Hepatocyte (in vitro differentiated cells): ENCODE results near the gene KLHL36. TPM values are rescaled to one million over a fixed set of nuclear protein-coding genes. Genes with fewer than 3 reads are reported as not detected.

Experiments
- DNase-seq: peaks from one replicate; pipeline ENCODE4 v3.0.0-alpha.2; 2016; ENCODE audit warnings: low spot score
- H2AFZ ChIP-seq: fragments of 200-600 bp; sonication (generic); 2 replicates; pipeline ENCODE4 v1.6.0; 2016; ENCODE audit warnings: antibody characterized with exemption, mild to moderate bottlenecking
- H3K27ac ChIP-seq: fragments of 200-600 bp; sonication (generic); 2 replicates; pipeline ENCODE4 v1.5.1; 2016; ENCODE audit warnings: mild to moderate bottlenecking
- H3K27me3 ChIP-seq: fragments of 200-600 bp; sonication (generic); 2 replicates; pipeline ENCODE4 v1.6.1; 2016
- H3K36me3 ChIP-seq: fragments of 200-600 bp; sonication (generic); replicated peaks from 2 replicates; pipeline ENCODE4 v1.5.1; 2016; ENCODE audit warnings: low read depth; ENCODE audit not compliant: insufficient read depth
- H3K4me1 ChIP-seq: fragments of 200-600 bp; sonication (generic); 2 replicates; pipeline ENCODE4 v1.5.1; 2016; ENCODE audit warnings: mild to moderate bottlenecking, moderate library complexity; ENCODE audit not compliant: insufficient read depth
- H3K4me2 ChIP-seq: fragments of 200-600 bp; sonication (generic); 2 replicates; pipeline ENCODE4 v1.6.0; 2016
- H3K4me3 ChIP-seq: fragments of 200-600 bp; sonication (generic); 2 replicates; pipeline ENCODE4 v1.5.1; 2016; ENCODE audit warnings: mild to moderate bottlenecking
- H3K79me2 ChIP-seq: fragments of 200-600 bp; sonication (generic); 2 replicates; pipeline ENCODE4 v1.6.0; 2017; ENCODE audit warnings: mild to moderate bottlenecking
- H3K9me2 ChIP-seq: fragments of 200-600 bp; sonication (generic); replicated peaks from 2 replicates; pipeline ENCODE4 v1.6.0; 2017; ENCODE audit warnings: mild to moderate bottlenecking; ENCODE audit not compliant: insufficient read depth
- H3K9me3 ChIP-seq: fragments of 200-600 bp; sonication (generic); 2 replicates; pipeline ENCODE4 v1.5.1; 2016; ENCODE audit warnings: low read depth, mild to moderate bottlenecking
- H4K20me1 ChIP-seq: fragments of 200-600 bp; sonication (generic); 2 replicates; pipeline ENCODE4 v1.6.0; 2016; ENCODE audit warnings: mild to moderate bottlenecking; ENCODE audit not compliant: insufficient read depth, poor library complexity, severe bottlenecking
- CTCF ChIP-seq: fragments of 200-600 bp; sonication (generic); IDR thresholded peaks from 2 replicates; pipeline ENCODE4 v1.5.1; 2016; ENCODE audit warnings: antibody characterized with exemption, mild to moderate bottlenecking; ENCODE audit not compliant: poor library complexity
- EZH2 ChIP-seq: fragments of 200-600 bp; sonication (generic); IDR thresholded peaks from 2 replicates; pipeline ENCODE4 v1.6.1; 2016; ENCODE audit warnings: antibody characterized with exemption, mild to moderate bottlenecking, borderline replicate concordance
- EZH2phosphoT487 ChIP-seq: fragments of 200-600 bp; sonication (generic); IDR thresholded peaks from one replicate; pipeline ENCODE4 v1.6.1; 2018; ENCODE audit warnings: antibody characterized with exemption, mild to moderate bottlenecking, low read depth, moderate library complexity; ENCODE audit not compliant: unreplicated experiment, severe bottlenecking
- WGBS: methylation state at CpG from one replicate; pipeline ENCODE4 v1.1.6; 2016; ENCODE audit warnings: low lambda C conversion rate; ENCODE audit errors: missing lambda C conversion rate; 5-methylcytosine and 5-hydroxymethylcytosine counted together
- polyA plus RNA-seq: library from polyadenylated mRNA; unstranded; fragments of >200 nt; fragmentation: Nextera tagmentation; extraction: Ambion mirVana; gene quantifications from 2 replicates; pipeline ENCODE4 v1.2.1, GENCODE V29; 2016
- total RNA-seq: library from RNA; depleted of rRNA; stranded (reverse); fragments of >200 nt; gene quantifications from 2 replicates; pipeline ENCODE4 v1.2.3, GENCODE V29; 2014

Gene KLHL36
- total and polyA plus RNA-seq, 2 experiments from 2014 or later, result 24.4 to 50.5 TPM

GRCh38 chr16:84650062-84650991 lies 2.0 kb downstream of the KLHL36 start:
- Histone ChIP-seq H3K36me3 (no peaks in the 10 kb centered on the region), H2AFZ (no peak overlapping the region), H3K79me2 (peaks cover 22% of the 10 kb centered on the region), H3K9me2 (no peaks in the 10 kb centered on the region), H3K4me2 (peak overlapping the region; percentile 98), H3K9me3 (no peaks in the 10 kb centered on the region), H3K27ac (no peak overlapping the region), H3K27me3 (no peaks in the 10 kb centered on the region), H3K4me3 (no peak overlapping the region), H4K20me1 (peaks cover 6% of the 10 kb centered on the region), H3K4me1 (peaks cover 16% of the 10 kb centered on the region)
- 85% methylated on average over 20 of the region's 20 CpGs for whole genome bisulfite sequencing
- TF ChIP-seq EZH2phosphoT487 (no peak), EZH2 (no peak), CTCF (no peak)
- DNase-seq, result peak; percentile 27

GRCh38 chr16:84652566-84652965 lies 4.3 kb downstream of the KLHL36 start:
- no peak overlapping the region for H3K27ac ChIP-seq
- TF ChIP-seq CTCF (no peak), EZH2 (no peak), EZH2phosphoT487 (no peak)
- H3K9me2 ChIP-seq, result no peaks in the 10 kb centered on the region
- H2AFZ ChIP-seq, result no peak overlapping the region
- peaks cover 26% of the 10 kb centered on the region for H3K79me2 ChIP-seq
- no peaks in the 10 kb centered on the region for H3K9me3 ChIP-seq
- peaks cover 6% of the 10 kb centered on the region for H4K20me1 ChIP-seq
- H3K27me3 ChIP-seq, result no peaks in the 10 kb centered on the region
- H3K36me3 ChIP-seq, result no peaks in the 10 kb centered on the region
- H3K4me1 ChIP-seq, result peaks cover 16% of the 10 kb centered on the region
- H3K4me3 ChIP-seq, result no peak overlapping the region
- H3K4me2 ChIP-seq, result no peak overlapping the region
- 98% methylated on average over 7 of the region's 7 CpGs for whole genome bisulfite sequencing
- DNase-seq, result no peak

- Histone ChIP-seq H4K20me1 (peaks cover 6% of the 10 kb centered on the region), H3K9me2 (no peaks in the 10 kb centered on the region), H3K36me3 (no peaks in the 10 kb centered on the region), H2AFZ (no peak overlapping the region), H3K27me3 (no peaks in the 10 kb centered on the region), H3K4me1 (peaks cover 11% of the 10 kb centered on the region), H3K9me3 (no peaks in the 10 kb centered on the region), H3K4me2 (no peak overlapping the region), H3K79me2 (peaks cover 21% of the 10 kb centered on the region), H3K4me3 (no peak overlapping the region), H3K27ac (no peak overlapping the region)
- WGBS, result 95% methylated on average over 3 of the region's 3 CpGs
- no peak for DNase-seq
- TF ChIP-seq EZH2 (no peak), EZH2phosphoT487 (no peak), CTCF (no peak)
Measured at GRCh38 chr16:84654238-84654637, 5.9 kb downstream of the KLHL36 start.
